HepG2 (cell line): ENCODE measurements around the gene DNAH9. TPM values are rescaled to one million over a fixed set of nuclear protein-coding genes. Genes with fewer than 3 reads are reported as not detected.

ENCODE experiments used
- ATAC-seq: fragments of 200-7000 bp; cut with Tn5 transposase; 3 replicates; pipeline ENCODE4 v1.9.1; 2020; ENCODE audit warnings: mild to moderate bottlenecking, moderate library complexity
- BruUV-seq: library from RNA; stranded (reverse); fragments of 400-500 nt; replicated peaks from 2 replicates; lab custom pipeline; 2021; lab: Mats Ljungman, UMichigan
- CTCF ChIA-PET: fragments of 300-600 bp; formaldehyde crosslinking; extraction: SDS; loops from one replicate; lab custom pipeline; 2021; ENCODE audit warnings: low total read pairs, inconsistent platforms, low intra/inter-chr PET ratio; lab: Yijun Ruan, JAX
- POLR2A ChIA-PET: fragments of 350-600 bp; sonication (Branson Sonifier 250); formaldehyde crosslinking; loops from one replicate; lab custom pipeline; 2020; ENCODE audit warnings: antibody characterized with exemption, inconsistent platforms; lab: Yijun Ruan, JAX
- DNase-seq: peaks from one replicate; pipeline ENCODE4 v3.0.0-alpha.2; 2015; ENCODE audit warnings: low spot score
- FAIRE-seq: peaks from 3 replicates; lab custom pipeline; 2011; peaks lifted over from hg19 to GRCh38; lab: Jason Lieb, UNC
- H2AFZ ChIP-seq: one replicate; pipeline ENCODE4 v1.6.1; 2011; ENCODE audit warnings: low read length, inconsistent platforms
- H3K27ac ChIP-seq: fragments of 300-600 bp; 3 replicates; pipeline ENCODE4 v1.8.0; 2011; ENCODE audit warnings: mixed run types, mild to moderate bottlenecking, mixed read lengths, low read length, inconsistent platforms; ENCODE audit not compliant: insufficient read depth; ENCODE audit errors: extremely low read length
- H3K27me3 ChIP-seq, 2 experiments: fragments of 200-600 bp in 1 of 2; 2 replicates in 1 of 2; 3 replicates in 1 of 2; pipeline versions ENCODE4 v1.6.0 to v1.8.0; 2011; ENCODE audit warnings: low read length in 2 of 2, mild to moderate bottlenecking in 2 of 2, moderate library complexity in 2 of 2, inconsistent platforms in 1 of 2; ENCODE audit not compliant: insufficient read depth in 2 of 2, control insufficient read depth in 1 of 2
- H3K36me3 ChIP-seq, 2 experiments: fragments of 200-600 bp in 1 of 2; replicated peaks in 1 of 2; 2 replicates in 1 of 2; 3 replicates in 1 of 2; pipeline versions ENCODE4 v1.5.1 to v1.8.0; 2011; ENCODE audit warnings: low read length in 2 of 2, inconsistent platforms in 1 of 2; ENCODE audit not compliant: insufficient read depth in 2 of 2, control insufficient read depth in 1 of 2
- H3K4me1 ChIP-seq: 2 replicates; pipeline ENCODE4 v1.5.1; 2012; ENCODE audit warnings: low read length, inconsistent platforms; ENCODE audit not compliant: insufficient read depth
- H3K4me2 ChIP-seq: 2 replicates; pipeline ENCODE4 v1.6.0; 2011; ENCODE audit warnings: low read depth, low read length, inconsistent platforms
- H3K4me3 ChIP-seq, 3 experiments: fragments of 200-600 bp in 1 of 3; sonication (generic), shearing (Covaris generic) in 1 of 3; replicated peaks in 1 of 3; 2 replicates each; pipeline ENCODE4 v1.5.1; 2011 to 2016; ENCODE audit warnings: low read length in 3 of 3, inconsistent platforms in 2 of 3, low read depth in 2 of 3, mild to moderate bottlenecking in 2 of 3, control low read depth in 1 of 3, mixed read lengths in 1 of 3; ENCODE audit not compliant: insufficient read depth in 1 of 3
- H3K79me2 ChIP-seq: one replicate; pipeline ENCODE4 v1.6.1; 2011; ENCODE audit warnings: low read length, inconsistent platforms; ENCODE audit not compliant: insufficient read depth
- H3K9ac ChIP-seq: 2 replicates; pipeline ENCODE4 v1.6.0; 2011; ENCODE audit warnings: mild to moderate bottlenecking, low read depth, low read length, inconsistent platforms; ENCODE audit not compliant: insufficient read depth
- H3K9me3 ChIP-seq: 2 replicates; pipeline ENCODE4 v1.5.1; 2012; ENCODE audit warnings: mild to moderate bottlenecking, low read length
- H4K20me1 ChIP-seq: 2 replicates; pipeline ENCODE4 v1.6.0; 2011; ENCODE audit warnings: inconsistent platforms, mild to moderate bottlenecking, low read length, moderate library complexity; ENCODE audit not compliant: insufficient read depth
- ELF4 ChIP-seq: sonication (generic); formaldehyde crosslinking; IDR thresholded peaks from 2 replicates; pipeline ENCODE4 v1.5.0; 2020; ENCODE audit warnings: missing genetic modification reagents, mild to moderate bottlenecking, moderate library complexity, borderline replicate concordance
- ETS1 ChIP-seq: sonication (generic); formaldehyde crosslinking; IDR thresholded peaks from 2 replicates; pipeline ENCODE4 v1.4.0; 2020; ENCODE audit warnings: missing genetic modification reagents
- FLYWCH1 ChIP-seq: sonication (generic); formaldehyde crosslinking; IDR thresholded peaks from 2 replicates; pipeline ENCODE4 v1.8.1; 2023; ENCODE audit warnings: mild to moderate bottlenecking, missing genetic modification reagents
- GRHL1 ChIP-seq: sonication (generic); formaldehyde crosslinking; conservative IDR thresholded peaks from 2 replicates; pipeline ENCODE4 v1.8.0; 2022; ENCODE audit warnings: missing genetic modification reagents
- KDM6A ChIP-seq: IDR thresholded peaks from 2 replicates; pipeline ENCODE4 v1.6.1; 2016; ENCODE audit warnings: low read depth
- MTA1 ChIP-seq: sonication (generic); formaldehyde crosslinking; IDR thresholded peaks from 2 replicates; pipeline ENCODE4 v1.4.0; 2020; ENCODE audit warnings: missing genetic modification reagents, mild to moderate bottlenecking, borderline replicate concordance
- ZMAT5 ChIP-seq: sonication (generic); formaldehyde crosslinking; IDR thresholded peaks from 2 replicates; pipeline ENCODE4 v1.5.0; 2020; ENCODE audit warnings: mild to moderate bottlenecking, low read depth, missing genetic modification reagents, borderline replicate concordance
- ZNF292 ChIP-seq: sonication (generic); formaldehyde crosslinking; IDR thresholded peaks from 2 replicates; pipeline ENCODE4 v1.8.1; 2022; ENCODE audit warnings: mild to moderate bottlenecking, low read depth, missing genetic modification reagents, borderline replicate concordance
- ZNF574 ChIP-seq: sonication (generic); formaldehyde crosslinking; IDR thresholded peaks from 2 replicates; pipeline ENCODE4 v1.4.0; 2020; ENCODE audit warnings: missing genetic modification reagents
- ZNF652 ChIP-seq: IDR thresholded peaks from 2 replicates; pipeline ENCODE4 v1.6.1; 2016; ENCODE audit warnings: low read depth, borderline replicate concordance
- ZNF724P ChIP-seq: sonication (generic); formaldehyde crosslinking; IDR thresholded peaks from 2 replicates; pipeline ENCODE4 v1.8.0; 2022; ENCODE audit warnings: missing genetic modification reagents, borderline replicate concordance
- WGBS: methylation state at CpG from one replicate; pipeline ENCODE4 v1.1.6; 2017; ENCODE audit warnings: low lambda C conversion rate; 5-methylcytosine and 5-hydroxymethylcytosine counted together
- in situ Hi-C: cut with HindIII; loops from 2 replicates; pipeline ENCODE4 v1.10.0; 2017; ENCODE audit warnings: low pct_unique_long_range_greater_than_20kb; ENCODE audit not compliant: extremely low pct_ligation_motif_present
- intact Hi-C: fragments of 100-400 bp; cut with micrococcal nuclease; formaldehyde crosslinking; loops from one replicate; pipeline ENCODE4 v1.10.0; 2022; ENCODE audit not compliant: unreplicated experiment
- polyA plus RNA-seq, 8 experiments: library from polyadenylated mRNA; depleted of rRNA in 3 of 8; stranded (reverse) in 7 of 8; unstranded in 1 of 8; fragments of >200 nt; fragmentation: Illumina TruSeq in 4 of 8; extraction: Trizol in 4 of 8; gene quantifications; 2 replicates each; pipeline versions ENCODE4 v1.2.1 to v1.2.3, GENCODE V29; 2011 to 2016; ENCODE audit warnings: low read depth in 4 of 8, missing spikeins in 1 of 8, mixed read lengths in 1 of 8; ENCODE audit not compliant: insufficient read depth in 1 of 8
- total RNA-seq, 5 experiments: library from RNA; depleted of rRNA; stranded (reverse); fragments of >200 nt; fragmentation: Illumina TruSeq; extraction: Trizol; gene quantifications; 2 replicates each; pipeline ENCODE4 v1.2.3, GENCODE V29; 2016; ENCODE audit warnings: low read depth in 1 of 5

Gene DNAH9
- total and polyA plus RNA-seq, 2 of the 13 experiments (the other 11 are each of a cell fraction or from before 2014, with no cell fraction given): not detected

- WGBS: 9% methylated on average over 4 of the region's 6 CpGs
- Histone ChIP-seq H3K79me2 (no peaks in the 10 kb centered on the region), H3K4me3 (no peak overlapping the region), H3K9ac (no peak overlapping the region), H3K27me3 (peaks cover 0 to 29% of the 10 kb centered on the region in 2 experiments; a peak in 3 of 5 replicates), H3K4me1 (peaks cover 19% of the 10 kb centered on the region), H3K4me2 (no peak overlapping the region), H3K27ac (no peak overlapping the region), H3K9me3 (no peaks in the 10 kb centered on the region), H3K36me3 (no peaks in the 10 kb centered on the region), H4K20me1 (no peaks in the 10 kb centered on the region; the same call in 1 of the 2 replicates), H2AFZ (no peak overlapping the region)
- FAIRE-seq (no peak), DNase-seq (no peak), ATAC-seq (no peak)
- ChIA-PET CTCF (no interaction called here), POLR2A (no interaction called here)
- no peak for TF ChIP-seq MTA1 (CRISPR knock-in tag)
- no peak for TF ChIP-seq ELF4 (CRISPR knock-in tag)
- no peak for TF ChIP-seq ZNF652
- no peak for TF ChIP-seq ZNF292 (CRISPR knock-in tag)
- TF ChIP-seq KDM6A (CRISPR knock-in tag): no peak
- no peak for TF ChIP-seq GRHL1 (CRISPR knock-in tag)
- TF ChIP-seq FLYWCH1 (CRISPR knock-in tag): no peak
- no peak for TF ChIP-seq ETS1
- TF ChIP-seq ZNF724P (CRISPR knock-in tag): no peak
- TF ChIP-seq ZNF574 (CRISPR knock-in tag): no peak
- TF ChIP-seq ZMAT5 (CRISPR knock-in tag): no peak
- in situ Hi-C loops (no loop called here), intact Hi-C loops (no loop called here)
- no TSS peak for BruUV-seq
Measured at GRCh38 chr17:11610999-11611566, 12.8 kb downstream of the DNAH9 start.
